GM18870 (cell line): ENCODE results near the gene DPYD.

ENCODE experiments used
- ATAC-seq: cut with Tn5 transposase; IDR thresholded peaks from one replicate; pipeline ENCODE4 v1.9.1; 2021; ENCODE audit warnings: moderate library complexity; ENCODE audit not compliant: unreplicated experiment

Gene DPYD

DNA sequence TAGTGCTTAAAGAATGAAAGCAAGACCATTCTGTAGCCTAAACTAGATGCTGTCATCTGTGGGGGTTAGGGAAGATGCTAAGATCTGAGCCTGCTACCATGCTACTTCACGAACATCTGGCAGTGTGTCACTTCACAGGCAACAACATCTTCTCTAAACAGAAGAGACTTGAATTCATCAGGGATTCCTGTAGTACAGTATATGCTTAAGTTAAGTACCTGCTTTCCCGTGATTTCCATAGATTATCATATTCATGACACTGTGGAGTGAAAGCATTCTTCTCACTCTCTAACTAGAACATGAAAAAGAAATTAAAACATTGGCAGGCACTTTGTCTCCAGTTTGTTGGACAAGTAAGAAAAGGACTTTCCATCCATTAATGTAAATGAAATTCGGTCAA is 808.4 kb downstream of the DPYD start:
- ATAC-seq = no peak

DNA sequence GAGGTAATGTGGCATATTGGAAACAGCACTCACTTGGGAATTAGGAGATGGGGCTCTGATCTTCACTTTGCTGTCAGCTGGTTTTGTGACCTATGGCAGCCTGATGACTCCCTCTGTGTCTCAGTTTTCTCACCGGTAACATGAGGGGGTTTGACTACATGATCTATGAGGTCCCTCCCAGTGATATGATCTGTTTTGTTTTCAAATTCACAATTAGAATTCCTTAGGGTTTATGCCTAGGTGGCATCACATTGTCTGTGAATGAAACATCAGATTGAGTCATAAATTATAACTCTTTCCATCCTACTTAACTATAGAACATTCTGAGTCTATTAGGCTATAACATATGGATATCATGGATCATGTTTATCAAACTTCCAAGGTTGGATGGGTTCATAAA is 812.7 kb downstream of the DPYD start:
- no peak for ATAC-seq

DNA sequence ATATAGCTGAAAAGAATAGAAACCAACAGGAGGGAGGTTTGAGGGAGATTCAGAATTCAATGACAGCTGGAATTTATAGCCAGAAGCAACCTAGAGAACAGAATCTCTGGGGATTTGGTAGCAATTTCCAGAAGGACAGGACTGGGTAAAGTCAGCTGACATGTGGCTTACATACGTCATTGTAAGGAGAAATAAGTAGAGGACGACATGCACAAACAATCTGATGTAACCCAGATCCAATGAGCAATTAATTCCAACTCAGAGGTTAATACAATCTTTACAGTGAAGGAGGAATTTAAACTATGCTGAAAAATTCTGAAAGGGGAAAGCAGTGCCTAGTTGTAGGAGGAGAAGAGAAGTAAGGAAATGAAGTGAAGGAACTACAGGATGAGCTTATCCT is 815.3 kb downstream of the DPYD start:
- no peak for ATAC-seq

DNA sequence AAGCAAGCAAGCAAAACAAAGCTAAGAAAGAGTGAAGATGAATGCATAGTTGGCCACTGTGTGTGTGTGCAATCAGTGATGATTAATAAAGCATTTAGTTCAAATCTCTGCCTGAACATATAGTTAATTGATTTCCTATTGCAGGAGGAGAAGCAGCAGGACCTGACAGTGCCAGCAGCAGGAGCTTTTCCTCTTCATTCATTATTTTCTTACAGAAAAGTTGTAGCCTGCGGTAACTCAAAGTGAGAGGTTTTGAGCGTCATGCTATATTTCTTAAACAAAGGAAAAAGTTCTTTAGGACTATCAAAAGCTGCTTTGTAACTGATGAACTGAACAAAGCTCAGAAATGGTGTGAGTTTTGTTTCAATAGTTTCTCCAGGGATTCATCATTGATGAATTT is 819.3 kb downstream of the DPYD start:
- no peak for ATAC-seq

DNA sequence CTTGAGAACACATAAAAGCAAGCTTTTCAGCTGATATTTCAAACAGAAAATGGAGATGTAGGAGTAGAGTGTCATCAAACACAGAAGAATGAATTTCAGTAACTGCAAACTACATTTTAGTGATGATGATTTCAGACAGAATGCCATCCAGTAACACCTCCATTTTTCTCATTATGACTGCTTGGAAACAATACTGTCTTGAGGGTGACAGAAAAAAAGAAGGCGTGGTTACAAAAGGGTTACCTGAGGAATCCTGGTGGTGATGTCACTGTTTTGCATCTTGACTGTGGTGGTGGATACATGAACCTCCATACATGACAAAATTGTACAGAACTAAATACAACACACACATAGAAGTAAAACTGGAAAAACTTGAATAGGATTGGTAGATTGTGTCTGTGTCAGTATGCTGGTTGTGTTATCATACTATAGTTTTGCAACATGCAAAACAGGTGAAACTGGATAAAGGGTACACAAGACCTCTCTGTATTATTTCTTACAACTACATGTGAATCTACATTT is 823.4 kb downstream of the DPYD start:
- no peak for ATAC-seq

- ATAC-seq = no peak
Observed at GRCh38 chr1:97095764-97096163, 825.1 kb downstream of the DPYD start.

- no peak for ATAC-seq
Observed at GRCh38 chr1:97094247-97094972, 826.4 kb downstream of the DPYD start.

DNA sequence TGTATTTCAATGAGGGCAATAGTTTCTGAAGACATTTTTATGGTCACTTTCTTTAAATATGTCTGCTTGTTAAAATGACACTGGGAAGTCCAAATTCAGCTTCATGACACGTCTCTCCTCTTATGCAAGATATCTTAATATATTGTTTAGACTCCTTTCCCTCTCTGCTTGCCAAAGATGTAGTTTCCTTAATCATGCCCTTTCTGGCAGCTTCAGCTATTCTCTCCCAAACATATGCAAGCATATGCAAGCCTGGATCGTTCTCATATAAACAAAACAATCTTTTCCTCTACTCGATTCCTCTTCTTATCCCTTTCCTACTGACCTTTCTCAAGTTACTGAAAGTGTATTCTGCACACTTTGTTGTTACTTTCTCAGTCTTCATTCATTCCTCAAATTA is 827.1 kb downstream of the DPYD start:
- ATAC-seq = no peak

DNA sequence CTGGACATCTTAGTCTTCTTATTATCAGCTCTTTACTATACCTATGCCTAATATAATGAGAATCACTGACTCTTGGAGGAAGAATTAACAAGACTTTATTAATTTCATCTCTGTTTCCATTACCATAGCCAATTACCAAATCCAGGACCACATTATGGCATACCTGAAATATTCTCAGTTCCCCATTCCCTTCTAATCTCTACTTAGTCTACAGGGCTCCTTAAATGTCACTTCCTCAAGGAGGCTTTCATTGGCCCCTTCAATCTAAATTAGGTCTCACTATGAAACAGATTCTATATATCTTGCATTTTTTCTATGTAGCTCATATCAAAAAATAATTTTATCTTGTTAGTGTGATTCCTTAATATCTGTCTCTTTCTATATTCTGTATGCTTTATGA is 828.0 kb downstream of the DPYD start:
- ATAC-seq = no peak

GRCh38 chr1:97091679-97092078 is 829.2 kb downstream of the DPYD start:
- no peak for ATAC-seq

DNA sequence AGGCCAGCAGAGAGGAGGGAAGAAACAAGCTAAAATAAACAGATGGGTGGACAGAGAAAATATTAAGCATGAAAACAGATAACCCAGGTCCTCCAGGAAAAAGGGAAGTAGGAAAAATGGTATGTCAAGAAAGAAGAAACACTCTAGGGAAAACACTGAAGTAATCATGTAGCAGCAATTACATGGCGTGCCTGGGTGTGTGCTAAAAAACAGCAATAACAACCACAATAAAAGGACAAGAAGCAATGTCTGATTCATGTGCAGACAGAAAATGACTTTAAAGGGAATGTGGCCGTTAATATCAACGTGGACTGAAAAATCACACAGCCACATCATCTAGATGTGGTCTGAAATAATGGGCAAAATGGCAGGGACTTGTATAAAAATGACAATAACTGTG is 829.6 kb downstream of the DPYD start:
- ATAC-seq = no peak

DNA sequence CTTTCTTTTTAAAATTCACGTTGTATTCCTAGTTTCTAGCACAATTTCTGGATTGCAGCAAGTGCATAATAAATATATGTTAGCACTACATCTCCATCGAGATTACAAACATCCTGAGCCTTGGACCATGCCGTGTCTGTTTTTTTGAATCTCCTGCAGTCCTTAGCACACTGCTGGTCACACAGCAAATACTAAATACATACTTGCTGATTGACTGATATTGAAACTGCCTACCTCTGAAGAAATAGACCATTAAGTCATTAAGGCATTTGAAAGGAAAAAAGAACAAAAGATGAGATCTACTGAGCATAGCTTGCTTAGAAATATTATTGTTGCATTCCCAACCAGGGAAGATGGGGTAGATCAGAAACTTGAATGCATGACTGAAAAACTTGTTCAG is 830.1 kb downstream of the DPYD start:
- ATAC-seq = no peak

- no peak for ATAC-seq
Observed at GRCh38 chr1:97089173-97089572, 831.7 kb downstream of the DPYD start.

DNA sequence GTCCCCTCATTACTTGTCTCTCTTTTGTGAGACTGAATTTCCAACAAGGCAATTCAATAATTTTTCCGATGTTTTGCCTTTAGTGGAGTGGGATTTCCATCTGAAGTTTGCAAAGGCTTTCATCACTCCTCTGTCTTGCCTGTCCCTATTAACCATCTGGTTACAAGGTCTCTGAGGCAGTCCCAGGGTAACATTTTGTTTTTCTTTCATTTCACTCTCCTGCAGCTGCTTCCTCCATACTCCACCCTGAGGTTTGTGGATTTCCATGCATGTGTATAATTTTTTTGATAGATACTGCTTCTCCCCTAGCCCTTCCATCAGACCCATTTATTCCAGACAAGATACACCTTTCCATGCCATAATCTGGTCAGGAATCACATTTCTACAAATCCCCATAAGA is 832.4 kb downstream of the DPYD start:
- ATAC-seq = no peak

- no peak for ATAC-seq
Observed at GRCh38 chr1:97084546-97084945, 836.3 kb downstream of the DPYD start.

GRCh38 chr1:97082160-97082848 is 838.5 kb downstream of the DPYD start:
- no peak for ATAC-seq

- no peak for ATAC-seq
Observed at GRCh38 chr1:97078872-97079271, 842.0 kb downstream of the DPYD start.

DNA sequence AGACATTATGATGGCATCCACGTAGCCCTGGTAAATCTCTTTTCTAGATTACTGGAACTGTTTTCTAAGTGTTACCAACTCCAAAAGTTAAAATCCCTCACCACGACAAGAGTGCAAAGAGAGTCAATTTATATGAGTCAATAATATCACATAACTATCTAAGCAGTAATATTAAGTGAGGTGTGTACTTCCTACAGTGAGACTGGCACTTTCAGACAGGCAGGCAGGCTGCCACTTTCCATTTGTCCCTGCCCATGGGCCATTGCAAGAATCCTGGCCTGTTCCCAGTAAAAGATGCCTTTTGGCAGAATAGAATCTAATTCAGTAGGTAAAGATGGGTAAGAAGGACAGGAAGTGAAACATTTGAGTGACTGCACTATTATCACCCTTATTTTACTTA is 843.6 kb downstream of the DPYD start:
- ATAC-seq = no peak

GRCh38 chr1:97074771-97075170 is 846.1 kb downstream of the DPYD start:
- ATAC-seq = no peak

- ATAC-seq = no peak
Observed at GRCh38 chr1:97073936-97074335, 846.9 kb downstream of the DPYD start.

DNA sequence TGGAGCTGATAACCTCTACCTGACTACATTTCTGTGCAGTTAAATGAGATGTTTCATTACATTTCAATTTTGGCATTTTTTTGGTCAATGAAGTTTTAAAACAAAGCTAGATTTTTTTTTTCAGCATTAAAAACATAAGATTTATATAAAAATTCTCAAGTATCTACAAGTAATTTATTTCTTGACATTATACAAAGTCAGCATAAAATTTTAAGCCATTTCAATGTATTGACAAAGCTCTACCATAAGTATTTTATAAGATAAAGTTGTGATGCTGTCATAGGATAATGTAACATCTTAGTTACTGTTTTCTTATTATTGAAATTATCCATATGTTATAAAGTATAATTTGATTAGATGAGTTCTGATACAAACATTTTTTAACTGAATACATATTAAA is 847.7 kb downstream of the DPYD start:
- no peak for ATAC-seq

DNA sequence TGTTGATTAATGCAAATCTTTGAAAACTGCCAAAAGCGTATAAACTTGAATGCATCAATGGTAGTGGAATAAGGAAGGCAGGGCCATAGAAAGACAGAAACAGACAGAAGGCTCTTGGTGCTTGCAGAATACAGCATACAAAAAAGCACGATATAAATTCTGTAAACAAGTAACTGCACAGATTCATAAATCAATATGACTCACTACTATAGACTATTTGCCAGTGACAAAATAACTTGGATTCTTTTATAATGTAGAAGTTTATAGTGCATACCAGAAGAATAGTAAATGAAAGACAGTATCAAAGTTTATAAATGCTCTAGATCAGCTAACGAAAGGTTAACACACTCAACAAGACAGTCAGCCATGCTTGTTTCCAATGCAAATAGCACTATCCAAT is 849.7 kb downstream of the DPYD start:
- no peak for ATAC-seq

GRCh38 chr1:97070376-97070775 is 850.5 kb downstream of the DPYD start:
- no peak for ATAC-seq
